Peyer's patch (tissue), 4 donors: Measurements from ENCODE around the gene FNDC11. TPM values are rescaled to one million over a fixed set of nuclear protein-coding genes. Genes with fewer than 3 reads are reported as not detected.

Experiments
- DNase-seq, 3 donors: peaks; one replicate each; pipeline ENCODE4 v3.0.0-alpha.2; 2017 to 2019
- H3K27ac ChIP-seq, 4 donors: fragments of 200-600 bp; sonication (generic); one replicate each; pipeline ENCODE4 v1.5.1; 2016 to 2019
- H3K27me3 ChIP-seq, 2 donors: fragments of 200-600 bp; sonication (generic); one replicate each; pipeline ENCODE4 v1.5.1; 2019
- H3K36me3 ChIP-seq, 3 donors: fragments of 200-600 bp; sonication (generic); one replicate each; pipeline ENCODE4 v1.5.1; 2016 to 2019
- H3K4me1 ChIP-seq, 4 donors: fragments of 200-600 bp; sonication (generic); one replicate each; pipeline ENCODE4 v1.5.1; 2016 to 2019
- H3K4me3 ChIP-seq, 4 donors: fragments of 200-600 bp; sonication (generic); 1 replicate in 3 of 4; 2 replicates in 1 of 4; pipeline ENCODE4 v1.5.1; 2016 to 2019; ENCODE audit warnings: mild to moderate bottlenecking in 1 of 4
- H3K9me3 ChIP-seq, 4 donors: fragments of 200-600 bp; sonication (generic); one replicate each; pipeline ENCODE4 v1.5.1; 2016 to 2019; ENCODE audit warnings: mild to moderate bottlenecking in 1 of 4
- POLR2A ChIP-seq, 2 donors: fragments of 450-650 bp; IDR thresholded peaks; one replicate each; pipeline ENCODE4 v1.5.1; 2017; ENCODE audit warnings: antibody characterized with exemption in 2 of 2, mild to moderate bottlenecking in 2 of 2, moderate library complexity in 2 of 2
- total RNA-seq, 4 donors: library from RNA; depleted of rRNA; stranded (reverse); fragments of >200 nt; gene quantifications; one replicate each; pipeline ENCODE4 v1.1.0, GENCODE V29; 2016
- TF ChIP-seq, protein P1 (sequence below), 6 experiments: fragments of 450-650 bp in 4 of 6; fragments of 200-600 bp in 2 of 6; sonication (generic) in 1 of 6; IDR thresholded peaks; one replicate each; pipeline ENCODE4 v1.5.1; 2017 to 2019; ENCODE audit warnings: antibody characterized with exemption in 6 of 6, mild to moderate bottlenecking in 3 of 6, moderate library complexity in 1 of 6

The FNDC11 gene
- total RNA-seq, 4 donors from 2014 or later = 0.67 TPM; not detected in 3

- Histone ChIP-seq H3K9me3 (no peaks in the 10 kb centered on the region), H3K36me3 (peaks cover 0 to 71% (median 0%) of the 10 kb centered on the region in 3 donors)
- no peak for DNase-seq
Measured at GRCh38 chr20:63591786-63592355, 37.9 kb downstream of the FNDC11 start.

DNA sequence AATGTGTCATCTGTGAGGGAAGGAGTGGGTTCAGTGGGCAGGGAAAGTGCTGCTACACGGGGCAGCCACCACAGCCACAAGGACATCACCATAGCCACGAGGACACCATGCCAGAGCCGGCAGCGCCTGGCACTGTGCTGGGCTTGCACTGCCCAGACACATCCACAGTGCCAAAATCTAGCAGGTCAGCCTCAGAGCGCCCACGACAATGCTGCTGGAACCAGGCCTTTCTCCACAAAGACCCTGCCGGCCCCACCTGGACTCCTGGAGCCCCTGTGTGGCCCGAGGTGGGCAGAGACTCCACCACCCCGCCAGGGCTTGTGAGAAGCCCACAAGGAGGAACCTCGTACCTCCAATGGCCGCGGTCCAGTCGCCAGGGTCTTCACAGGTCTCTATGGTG lies 38.7 kb downstream of the FNDC11 start:
- Histone ChIP-seq H3K4me1 (no peaks in the 10 kb centered on the region), H3K36me3 (peaks cover 0 to 79% (median 0%) of the 10 kb centered on the region in 3 donors), H3K27me3 (no peaks in the 10 kb centered on the region), H3K27ac (no peak overlapping the region), H3K4me3 (no peak overlapping the region), H3K9me3 (no peaks in the 10 kb centered on the region)
- no peak for TF ChIP-seq POLR2A (IDR thresholded peaks at IDR 0.05)
- TF ChIP-seq, protein P1, sequence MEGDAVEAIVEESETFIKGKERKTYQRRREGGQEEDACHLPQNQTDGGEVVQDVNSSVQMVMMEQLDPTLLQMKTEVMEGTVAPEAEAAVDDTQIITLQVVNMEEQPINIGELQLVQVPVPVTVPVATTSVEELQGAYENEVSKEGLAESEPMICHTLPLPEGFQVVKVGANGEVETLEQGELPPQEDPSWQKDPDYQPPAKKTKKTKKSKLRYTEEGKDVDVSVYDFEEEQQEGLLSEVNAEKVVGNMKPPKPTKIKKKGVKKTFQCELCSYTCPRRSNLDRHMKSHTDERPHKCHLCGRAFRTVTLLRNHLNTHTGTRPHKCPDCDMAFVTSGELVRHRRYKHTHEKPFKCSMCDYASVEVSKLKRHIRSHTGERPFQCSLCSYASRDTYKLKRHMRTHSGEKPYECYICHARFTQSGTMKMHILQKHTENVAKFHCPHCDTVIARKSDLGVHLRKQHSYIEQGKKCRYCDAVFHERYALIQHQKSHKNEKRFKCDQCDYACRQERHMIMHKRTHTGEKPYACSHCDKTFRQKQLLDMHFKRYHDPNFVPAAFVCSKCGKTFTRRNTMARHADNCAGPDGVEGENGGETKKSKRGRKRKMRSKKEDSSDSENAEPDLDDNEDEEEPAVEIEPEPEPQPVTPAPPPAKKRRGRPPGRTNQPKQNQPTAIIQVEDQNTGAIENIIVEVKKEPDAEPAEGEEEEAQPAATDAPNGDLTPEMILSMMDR (IDR thresholded peaks at IDR 0.05) = no peak
- no peak for DNase-seq

More at GRCh38 chr20:63591786-63592355, 37.9 kb downstream of the FNDC11 start:
- no peak for TF ChIP-seq POLR2A (IDR thresholded peaks at IDR 0.05)
- TF ChIP-seq, protein P1 (IDR thresholded peaks at IDR 0.05) = no peak
- Histone ChIP-seq H3K4me3 (no peak overlapping the region), H3K4me1 (no peaks in the 10 kb centered on the region), H3K27me3 (no peaks in the 10 kb centered on the region), H3K27ac (no peak overlapping the region)

DNA sequence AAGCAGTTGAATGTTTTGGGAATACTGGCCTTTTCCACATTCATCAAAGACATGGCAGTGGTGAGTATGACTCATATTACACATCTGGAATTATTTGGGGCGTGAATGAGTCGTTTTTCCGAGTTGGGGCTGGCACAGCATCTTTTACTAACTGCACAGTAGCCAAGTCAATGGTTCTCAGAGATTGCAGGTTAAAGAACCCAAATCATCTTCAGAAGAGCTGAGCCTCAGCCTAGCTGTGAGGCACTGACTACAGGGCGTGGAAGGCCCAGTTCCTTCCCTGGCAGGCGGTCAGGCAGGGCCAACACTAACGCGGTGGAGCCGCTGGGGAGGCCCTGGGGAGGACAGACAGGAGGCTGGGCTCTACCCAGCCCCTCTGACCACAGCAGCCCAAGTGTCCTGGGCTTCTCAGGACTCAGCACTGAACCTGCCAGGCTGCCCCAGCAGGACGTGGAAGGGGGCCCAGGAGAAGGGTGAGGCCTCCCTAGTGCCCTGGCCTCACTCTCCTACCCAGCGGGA lies 40.1 kb downstream of the FNDC11 start:
- Histone ChIP-seq H3K27me3 (no peaks in the 10 kb centered on the region), H3K9me3 (no peaks in the 10 kb centered on the region), H3K27ac (no peak overlapping the region), H3K36me3 (peaks cover 0 to 87% (median 0%) of the 10 kb centered on the region in 3 donors), H3K4me1 (no peaks in the 10 kb centered on the region), H3K4me3 (no peak overlapping the region)
- TF ChIP-seq, protein P1 (IDR thresholded peaks at IDR 0.05) = no peak
- no peak for TF ChIP-seq POLR2A (IDR thresholded peaks at IDR 0.05)
- DNase-seq = no peak

GRCh38 chr20:63595416-63596127 lies 41.6 kb downstream of the FNDC11 start:
- no peak overlapping the region for H3K27ac ChIP-seq
- no peak overlapping the region for H3K4me3 ChIP-seq
- no peaks in the 10 kb centered on the region for H3K9me3 ChIP-seq
- no peaks in the 10 kb centered on the region for H3K27me3 ChIP-seq
- no peaks in the 10 kb centered on the region for H3K4me1 ChIP-seq
- TF ChIP-seq, protein P1 (IDR thresholded peaks at IDR 0.05) = no peak
- no peak for TF ChIP-seq POLR2A (IDR thresholded peaks at IDR 0.05)
- DNase-seq = no peak
- peaks cover 0 to 87% (median 0%) of the 10 kb centered on the region in 3 donors for H3K36me3 ChIP-seq

DNA sequence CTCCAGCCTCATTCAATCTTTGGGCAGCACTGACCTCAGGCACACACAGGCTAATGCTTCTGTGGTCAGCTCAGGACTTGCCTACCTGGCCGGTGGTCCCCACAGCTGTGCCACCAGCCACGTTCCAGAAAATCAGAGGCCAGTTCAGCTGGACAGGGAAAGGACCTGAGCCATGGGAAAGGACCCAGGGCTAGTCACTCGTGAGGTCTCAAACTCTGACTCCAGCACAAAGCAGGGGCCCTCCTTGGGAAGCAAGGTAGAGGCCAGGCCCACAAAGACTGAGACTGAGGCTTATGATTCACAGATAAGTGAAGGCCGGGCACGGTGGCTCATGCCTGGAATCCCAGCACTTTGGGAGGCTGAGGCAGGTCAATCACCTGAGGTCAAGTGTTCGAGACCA lies 42.5 kb downstream of the FNDC11 start:
- Histone ChIP-seq H3K27me3 (no peaks in the 10 kb centered on the region), H3K4me1 (no peaks in the 10 kb centered on the region), H3K4me3 (no peak overlapping the region), H3K27ac (no peak overlapping the region), H3K36me3 (peaks cover 0 to 89% (median 0%) of the 10 kb centered on the region in 3 donors), H3K9me3 (no peaks in the 10 kb centered on the region)
- DNase-seq = no peak
- TF ChIP-seq POLR2A (IDR thresholded peaks at IDR 0.05) = no peak
- TF ChIP-seq, protein P1 (IDR thresholded peaks at IDR 0.05) = no peak
